HEK293 (cell line): ENCODE data around the gene RGMA.

Source experiments
- CTCF ChIA-PET: fragments of 350-600 bp; formaldehyde crosslinking; extraction: SDS; loops from one replicate; lab custom pipeline; 2021; ENCODE audit warnings: antibody characterized with exemption; lab: Yijun Ruan, JAX
- POLR2A ChIA-PET: fragments of 300-600 bp; formaldehyde crosslinking; extraction: SDS; loops from one replicate; lab custom pipeline; 2020; ENCODE audit warnings: antibody characterized with exemption, inconsistent platforms; lab: Yijun Ruan, JAX
- H3K27ac ChIP-seq: fragments of 200-500 bp; sonication (Bioruptor generic); 2 replicates; pipeline ENCODE4 v1.5.1; 2014; ENCODE audit warnings: low read depth, low read length, control low read depth, inconsistent platforms; ENCODE audit errors: extremely low read depth
- H3K36me3 ChIP-seq, 2 experiments: fragments of 200-500 bp in 1 of 2; sonication (Bioruptor generic) in 1 of 2; 1 replicate in 1 of 2; 2 replicates in 1 of 2; pipeline ENCODE4 v1.5.1; 2014 to 2017; ENCODE audit warnings: inconsistent platforms in 2 of 2, low read length in 2 of 2; ENCODE audit not compliant: control insufficient read depth in 2 of 2, insufficient read depth in 1 of 2
- H3K4me1 ChIP-seq: fragments of 200-500 bp; sonication (Bioruptor generic); 2 replicates; pipeline ENCODE4 v1.5.1; 2014; ENCODE audit warnings: mild to moderate bottlenecking, low read length, inconsistent platforms; ENCODE audit not compliant: control insufficient read depth, insufficient read depth
- H3K4me3 ChIP-seq: 2 replicates; pipeline ENCODE4 v1.5.1; 2011; ENCODE audit warnings: low read depth, mild to moderate bottlenecking, control low read depth, low read length, moderate library complexity
- H3K9me3 ChIP-seq: fragments of 200-500 bp; sonication (Bioruptor generic); 2 replicates; pipeline ENCODE4 v1.5.1; 2014; ENCODE audit warnings: low read depth, low read length, inconsistent platforms; ENCODE audit not compliant: control insufficient read depth, insufficient read depth
- GFI1B ChIP-seq: fragments of 450-650 bp; formaldehyde crosslinking; IDR thresholded peaks from 2 replicates; pipeline ENCODE4 v1.5.1; 2016; ENCODE audit warnings: missing biosample characterization, missing genetic modification characterization
- HOXC10 ChIP-seq: sonication (generic); formaldehyde crosslinking; IDR thresholded peaks from 2 replicates; pipeline ENCODE4 v1.8.1; 2023; ENCODE audit warnings: mild to moderate bottlenecking, missing genetic modification reagents
- KLF7 ChIP-seq: fragments of 450-650 bp; formaldehyde crosslinking; IDR thresholded peaks from 2 replicates; pipeline ENCODE4 v1.5.1; 2016; ENCODE audit warnings: missing biosample characterization, missing genetic modification characterization, borderline replicate concordance
- SCRT1 ChIP-seq: fragments of 450-650 bp; formaldehyde crosslinking; IDR thresholded peaks from 2 replicates; pipeline ENCODE4 v1.5.1; 2016; ENCODE audit warnings: missing biosample characterization, missing genetic modification characterization, borderline replicate concordance
- SETDB1 ChIP-seq: IDR thresholded peaks from one replicate; pipeline ENCODE4 v1.6.1; 2017; ENCODE audit warnings: mild to moderate bottlenecking, low read length, moderate library complexity, mixed read lengths; ENCODE audit not compliant: insufficient read length
- ZNF121 ChIP-seq: fragments of 450-650 bp; formaldehyde crosslinking; IDR thresholded peaks from 2 replicates; pipeline ENCODE4 v1.5.1; 2016; ENCODE audit warnings: missing biosample characterization, missing genetic modification characterization
- ZNF133 ChIP-seq: fragments of 450-650 bp; formaldehyde crosslinking; IDR thresholded peaks from 2 replicates; pipeline ENCODE4 v1.5.1; 2016; ENCODE audit warnings: missing biosample characterization, missing genetic modification characterization
- ZNF426 ChIP-seq: fragments of 450-650 bp; formaldehyde crosslinking; IDR thresholded peaks from 2 replicates; pipeline ENCODE4 v1.5.1; 2017; ENCODE audit warnings: missing biosample characterization, missing genetic modification characterization, mild to moderate bottlenecking, inconsistent platforms, moderate library complexity
- ZNF560 ChIP-seq: fragments of 450-650 bp; formaldehyde crosslinking; IDR thresholded peaks from 2 replicates; pipeline ENCODE4 v1.5.1; 2017; ENCODE audit warnings: missing biosample characterization, missing genetic modification characterization, borderline replicate concordance
- ZNF580 ChIP-seq: fragments of 450-650 bp; formaldehyde crosslinking; IDR thresholded peaks from 2 replicates; pipeline ENCODE4 v1.5.1; 2016; ENCODE audit warnings: missing biosample characterization, missing genetic modification characterization
- ZNF585B ChIP-seq: fragments of 450-650 bp; formaldehyde crosslinking; IDR thresholded peaks from 2 replicates; pipeline ENCODE4 v1.5.1; 2016; ENCODE audit warnings: missing biosample characterization, missing genetic modification characterization
- ZNF664 ChIP-seq: fragments of 450-650 bp; formaldehyde crosslinking; IDR thresholded peaks from 2 replicates; pipeline ENCODE4 v1.5.1; 2016; ENCODE audit warnings: missing biosample characterization, missing genetic modification characterization
- ZNF777 ChIP-seq: fragments of 450-650 bp; formaldehyde crosslinking; IDR thresholded peaks from 2 replicates; pipeline ENCODE4 v1.5.1; 2017; ENCODE audit warnings: missing biosample characterization, missing genetic modification characterization, borderline replicate concordance
- ZNF792 ChIP-seq: fragments of 450-650 bp; formaldehyde crosslinking; IDR thresholded peaks from 2 replicates; pipeline ENCODE4 v1.5.1; 2016; ENCODE audit warnings: missing biosample characterization, missing genetic modification characterization
- ZSCAN5A ChIP-seq: fragments of 450-650 bp; formaldehyde crosslinking; IDR thresholded peaks from 2 replicates; pipeline ENCODE4 v1.5.1; 2016; ENCODE audit warnings: missing biosample characterization, missing genetic modification characterization
- TF ChIP-seq, protein P1 (sequence below): fragments of 450-650 bp; formaldehyde crosslinking; IDR thresholded peaks from 2 replicates; pipeline ENCODE4 v1.5.1; 2016; ENCODE audit warnings: missing biosample characterization, missing genetic modification characterization, borderline replicate concordance
- TF ChIP-seq, protein P2 (sequence below): fragments of 450-650 bp; formaldehyde crosslinking; IDR thresholded peaks from 2 replicates; pipeline ENCODE4 v1.5.1; 2016; ENCODE audit warnings: missing biosample characterization, missing genetic modification characterization
- TF ChIP-seq, protein P3 (sequence below): fragments of 450-650 bp; formaldehyde crosslinking; IDR thresholded peaks from 2 replicates; pipeline ENCODE4 v1.5.1; 2016; ENCODE audit warnings: missing biosample characterization, missing genetic modification characterization

RGMA gene

GRCh38 chr15:93129702-93130488 is 40.9 kb upstream of the RGMA start:
- no peak for TF ChIP-seq ZNF580 (tag by site-specific recombination)
- TF ChIP-seq, protein P1, sequence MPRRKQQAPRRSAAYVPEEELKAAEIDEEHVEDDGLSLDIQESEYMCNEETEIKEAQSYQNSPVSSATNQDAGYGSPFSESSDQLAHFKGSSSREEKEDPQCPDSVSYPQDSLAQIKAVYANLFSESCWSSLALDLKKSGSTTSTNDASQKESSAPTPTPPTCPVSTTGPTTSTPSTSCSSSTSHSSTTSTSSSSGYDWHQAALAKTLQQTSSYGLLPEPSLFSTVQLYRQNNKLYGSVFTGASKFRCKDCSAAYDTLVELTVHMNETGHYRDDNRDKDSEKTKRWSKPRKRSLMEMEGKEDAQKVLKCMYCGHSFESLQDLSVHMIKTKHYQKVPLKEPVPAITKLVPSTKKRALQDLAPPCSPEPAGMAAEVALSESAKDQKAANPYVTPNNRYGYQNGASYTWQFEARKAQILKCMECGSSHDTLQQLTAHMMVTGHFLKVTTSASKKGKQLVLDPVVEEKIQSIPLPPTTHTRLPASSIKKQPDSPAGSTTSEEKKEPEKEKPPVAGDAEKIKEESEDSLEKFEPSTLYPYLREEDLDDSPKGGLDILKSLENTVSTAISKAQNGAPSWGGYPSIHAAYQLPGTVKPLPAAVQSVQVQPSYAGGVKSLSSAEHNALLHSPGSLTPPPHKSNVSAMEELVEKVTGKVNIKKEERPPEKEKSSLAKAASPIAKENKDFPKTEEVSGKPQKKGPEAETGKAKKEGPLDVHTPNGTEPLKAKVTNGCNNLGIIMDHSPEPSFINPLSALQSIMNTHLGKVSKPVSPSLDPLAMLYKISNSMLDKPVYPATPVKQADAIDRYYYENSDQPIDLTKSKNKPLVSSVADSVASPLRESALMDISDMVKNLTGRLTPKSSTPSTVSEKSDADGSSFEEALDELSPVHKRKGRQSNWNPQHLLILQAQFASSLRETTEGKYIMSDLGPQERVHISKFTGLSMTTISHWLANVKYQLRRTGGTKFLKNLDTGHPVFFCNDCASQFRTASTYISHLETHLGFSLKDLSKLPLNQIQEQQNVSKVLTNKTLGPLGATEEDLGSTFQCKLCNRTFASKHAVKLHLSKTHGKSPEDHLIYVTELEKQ (tag by site-specific recombination), result no peak
- no peak for TF ChIP-seq SCRT1 (tag by site-specific recombination)
- TF ChIP-seq ZNF585B (tag by site-specific recombination), result no peak
- no peak for TF ChIP-seq ZNF121 (tag by site-specific recombination)
- no peak for TF ChIP-seq KLF7
- no peak for TF ChIP-seq ZNF664 (tag by site-specific recombination)
- TF ChIP-seq HOXC10 (CRISPR knock-in tag), result no peak
- TF ChIP-seq ZSCAN5A (tag by site-specific recombination), result no peak
- TF ChIP-seq, protein P2, sequence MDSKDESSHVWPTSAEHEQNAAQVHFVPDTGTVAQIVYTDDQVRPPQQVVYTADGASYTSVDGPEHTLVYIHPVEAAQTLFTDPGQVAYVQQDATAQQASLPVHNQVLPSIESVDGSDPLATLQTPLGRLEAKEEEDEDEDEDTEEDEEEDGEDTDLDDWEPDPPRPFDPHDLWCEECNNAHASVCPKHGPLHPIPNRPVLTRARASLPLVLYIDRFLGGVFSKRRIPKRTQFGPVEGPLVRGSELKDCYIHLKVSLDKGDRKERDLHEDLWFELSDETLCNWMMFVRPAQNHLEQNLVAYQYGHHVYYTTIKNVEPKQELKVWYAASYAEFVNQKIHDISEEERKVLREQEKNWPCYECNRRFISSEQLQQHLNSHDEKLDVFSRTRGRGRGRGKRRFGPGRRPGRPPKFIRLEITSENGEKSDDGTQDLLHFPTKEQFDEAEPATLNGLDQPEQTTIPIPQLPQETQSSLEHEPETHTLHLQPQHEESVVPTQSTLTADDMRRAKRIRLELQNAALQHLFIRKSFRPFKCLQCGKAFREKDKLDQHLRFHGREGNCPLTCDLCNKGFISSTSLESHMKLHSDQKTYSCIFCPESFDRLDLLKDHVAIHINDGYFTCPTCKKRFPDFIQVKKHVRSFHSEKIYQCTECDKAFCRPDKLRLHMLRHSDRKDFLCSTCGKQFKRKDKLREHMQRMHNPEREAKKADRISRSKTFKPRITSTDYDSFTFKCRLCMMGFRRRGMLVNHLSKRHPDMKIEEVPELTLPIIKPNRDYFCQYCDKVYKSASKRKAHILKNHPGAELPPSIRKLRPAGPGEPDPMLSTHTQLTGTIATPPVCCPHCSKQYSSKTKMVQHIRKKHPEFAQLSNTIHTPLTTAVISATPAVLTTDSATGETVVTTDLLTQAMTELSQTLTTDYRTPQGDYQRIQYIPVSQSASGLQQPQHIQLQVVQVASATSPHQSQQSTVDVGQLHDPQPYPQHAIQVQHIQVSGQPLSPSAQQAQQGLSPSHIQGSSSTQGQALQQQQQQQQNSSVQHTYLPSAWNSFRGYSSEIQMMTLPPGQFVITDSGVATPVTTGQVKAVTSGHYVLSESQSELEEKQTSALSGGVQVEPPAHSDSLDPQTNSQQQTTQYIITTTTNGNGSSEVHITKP (tag by site-specific recombination), result no peak
- TF ChIP-seq, protein P3, sequence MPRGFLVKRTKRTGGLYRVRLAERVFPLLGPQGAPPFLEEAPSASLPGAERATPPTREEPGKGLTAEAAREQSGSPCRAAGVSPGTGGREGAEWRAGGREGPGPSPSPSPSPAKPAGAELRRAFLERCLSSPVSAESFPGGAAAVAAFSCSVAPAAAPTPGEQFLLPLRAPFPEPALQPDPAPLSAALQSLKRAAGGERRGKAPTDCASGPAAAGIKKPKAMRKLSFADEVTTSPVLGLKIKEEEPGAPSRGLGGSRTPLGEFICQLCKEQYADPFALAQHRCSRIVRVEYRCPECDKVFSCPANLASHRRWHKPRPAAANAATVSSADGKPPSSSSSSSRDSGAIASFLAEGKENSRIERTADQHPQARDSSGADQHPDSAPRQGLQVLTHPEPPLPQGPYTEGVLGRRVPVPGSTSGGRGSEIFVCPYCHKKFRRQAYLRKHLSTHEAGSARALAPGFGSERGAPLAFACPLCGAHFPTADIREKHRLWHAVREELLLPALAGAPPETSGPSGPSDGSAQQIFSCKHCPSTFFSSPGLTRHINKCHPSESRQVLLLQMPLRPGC (tag by site-specific recombination), result no peak
- no peak for TF ChIP-seq GFI1B (tag by site-specific recombination)
- TF ChIP-seq ZNF777 (tag by site-specific recombination), result no peak
- TF ChIP-seq ZNF133 (tag by site-specific recombination), result no peak
- TF ChIP-seq ZNF426 (tag by site-specific recombination), result no peak
- TF ChIP-seq ZNF560 (tag by site-specific recombination), result no peak
- TF ChIP-seq SETDB1, result no peak
- TF ChIP-seq ZNF792 (tag by site-specific recombination), result no peak
- CTCF ChIA-PET, result no interaction called here

More at GRCh38 chr15:93129702-93130488, 40.9 kb upstream of the RGMA start:
- POLR2A ChIA-PET, result no interaction called here
- Histone ChIP-seq H3K9me3 (no peaks in the 10 kb centered on the region), H3K4me1 (no peaks in the 10 kb centered on the region), H3K27ac (no peak overlapping the region), H3K36me3 (no peaks in the 10 kb centered on the region), H3K4me3 (no peak overlapping the region)
